Measurements from ENCODE around the gene SOS1.

- TF ChIP-seq CTCF (IDR thresholded peaks at IDR 0.05) = no peak
- no peak for TF ChIP-seq EP300 (IDR thresholded peaks at IDR 0.05)
Measured at GRCh38 chr2:39022642-39023235, 98.1 kb downstream of the SOS1 start.

Measured in gastroesophageal sphincter (tissue), 3 donors.